HG02798 (cell line): ENCODE results near the gene COA3.
A peak's percentile ranks its signal among the peaks of the same experiment; 100 is the strongest.
"Not testable (repeated sequence)": the region's sequence is repeated elsewhere in the genome, so short reads cannot be mapped to it uniquely, and the experiment has no call there.

ENCODE experiments used
- ATAC-seq: cut with Tn5 transposase; IDR thresholded peaks from one replicate; pipeline ENCODE4 v1.9.1; 2021; ENCODE audit warnings: mild to moderate bottlenecking; ENCODE audit not compliant: unreplicated experiment, poor library complexity

Gene COA3

DNA sequence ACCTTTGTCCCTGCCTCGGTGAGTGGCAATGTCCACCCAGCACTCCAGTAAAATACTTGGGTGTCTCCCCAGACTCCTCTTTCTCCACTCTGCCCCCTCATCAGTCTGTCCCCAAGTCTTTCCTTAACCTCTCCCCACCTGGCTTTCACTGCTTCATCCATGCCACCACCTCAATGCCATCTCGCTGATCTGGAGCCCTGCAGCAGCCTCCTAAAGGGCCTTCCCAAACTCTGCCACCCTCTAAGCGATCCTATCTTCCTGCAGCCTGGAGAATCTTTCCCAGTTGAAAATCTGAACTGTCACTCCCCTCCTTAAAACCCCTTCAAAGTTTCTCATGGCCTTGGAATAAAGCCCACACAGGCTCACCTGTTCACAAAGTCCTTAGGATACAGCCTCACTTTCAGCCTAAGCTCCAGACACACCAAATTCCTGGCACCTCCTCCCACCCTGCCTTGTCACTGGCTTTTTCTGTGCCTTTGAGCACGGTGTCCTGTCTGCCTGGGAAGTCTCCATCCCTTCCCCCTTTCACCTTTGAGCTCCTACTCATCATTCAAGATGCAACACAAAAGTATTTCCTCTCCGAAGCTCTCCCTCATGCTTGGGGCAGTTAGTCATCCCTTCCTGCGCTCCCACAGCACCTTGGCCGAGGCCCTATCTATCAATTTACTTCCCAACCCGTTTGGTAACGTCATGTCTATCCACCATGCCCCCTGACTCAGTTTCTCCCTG, 15.3 kb downstream of the COA3 start:
- ATAC-seq, result no peak

DNA sequence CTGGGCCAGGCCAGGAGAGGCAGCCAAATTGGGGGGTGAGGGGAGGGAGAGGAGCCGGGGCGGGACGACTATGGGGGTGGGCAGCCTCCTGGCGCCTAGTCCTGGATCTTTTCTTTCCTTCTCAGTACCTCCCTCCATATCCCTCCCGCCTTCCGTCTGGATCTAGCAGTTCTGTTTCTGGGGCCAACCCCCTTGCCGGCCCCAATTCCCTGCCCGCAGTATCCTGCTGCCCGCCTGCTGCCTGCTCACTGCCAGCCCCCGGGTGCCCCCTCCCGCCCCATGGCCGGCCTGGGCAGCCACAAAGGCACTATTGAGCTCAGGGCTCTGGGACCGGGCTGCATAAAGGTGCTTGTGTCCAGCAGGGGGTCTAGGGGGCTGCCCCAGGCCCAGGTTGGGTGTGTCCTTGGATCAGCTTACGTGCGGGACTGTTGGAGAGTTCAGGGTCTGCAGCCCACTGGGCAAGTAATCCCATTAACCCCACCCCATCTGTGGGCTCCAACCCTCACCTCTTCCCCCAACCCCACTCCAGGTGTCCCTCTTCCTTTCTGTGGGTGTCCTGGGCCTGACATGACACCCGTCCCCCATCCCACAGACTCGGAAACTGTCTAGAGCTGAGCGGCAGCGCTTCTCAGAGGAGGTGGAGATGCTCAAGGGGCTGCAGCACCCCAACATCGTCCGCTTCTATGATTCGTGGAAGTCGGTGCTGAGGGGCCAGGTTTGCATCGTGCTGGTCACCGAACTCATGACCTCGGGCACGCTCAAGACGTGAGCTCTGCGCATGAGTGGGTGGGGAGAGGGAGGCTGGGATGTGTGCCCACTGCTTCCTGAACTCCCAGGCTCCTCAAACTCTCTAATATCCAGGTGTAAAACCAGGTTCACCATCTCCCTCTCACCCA, 16.1 kb downstream of the COA3 start:
- no peak for ATAC-seq

DNA sequence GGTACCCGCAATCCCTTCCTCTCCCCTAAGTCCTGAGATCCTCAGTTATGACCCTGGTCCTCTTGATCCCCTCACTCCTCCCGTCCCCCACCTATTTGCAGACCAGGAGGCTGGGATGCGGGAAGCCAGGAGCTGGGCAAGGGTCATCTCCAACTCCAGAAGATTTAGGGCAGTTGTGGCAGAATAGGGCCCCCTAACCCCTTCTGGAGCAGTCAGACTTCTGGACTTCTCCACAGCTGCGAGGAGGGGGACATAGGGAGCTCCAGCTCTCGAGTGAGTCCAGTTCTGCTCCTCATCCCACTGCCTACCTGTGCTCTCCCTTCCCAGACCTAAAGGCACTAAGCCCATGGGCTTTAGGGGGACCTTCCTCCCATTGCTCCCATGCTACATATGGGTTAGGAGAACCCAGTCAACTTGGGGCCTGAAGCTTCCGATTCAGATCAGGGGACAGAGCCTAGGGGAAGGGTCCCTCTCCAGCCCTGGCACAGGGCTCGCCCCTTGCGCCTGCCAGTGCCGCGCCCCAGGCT, 16.8 kb downstream of the COA3 start:
- no peak for ATAC-seq

DNA sequence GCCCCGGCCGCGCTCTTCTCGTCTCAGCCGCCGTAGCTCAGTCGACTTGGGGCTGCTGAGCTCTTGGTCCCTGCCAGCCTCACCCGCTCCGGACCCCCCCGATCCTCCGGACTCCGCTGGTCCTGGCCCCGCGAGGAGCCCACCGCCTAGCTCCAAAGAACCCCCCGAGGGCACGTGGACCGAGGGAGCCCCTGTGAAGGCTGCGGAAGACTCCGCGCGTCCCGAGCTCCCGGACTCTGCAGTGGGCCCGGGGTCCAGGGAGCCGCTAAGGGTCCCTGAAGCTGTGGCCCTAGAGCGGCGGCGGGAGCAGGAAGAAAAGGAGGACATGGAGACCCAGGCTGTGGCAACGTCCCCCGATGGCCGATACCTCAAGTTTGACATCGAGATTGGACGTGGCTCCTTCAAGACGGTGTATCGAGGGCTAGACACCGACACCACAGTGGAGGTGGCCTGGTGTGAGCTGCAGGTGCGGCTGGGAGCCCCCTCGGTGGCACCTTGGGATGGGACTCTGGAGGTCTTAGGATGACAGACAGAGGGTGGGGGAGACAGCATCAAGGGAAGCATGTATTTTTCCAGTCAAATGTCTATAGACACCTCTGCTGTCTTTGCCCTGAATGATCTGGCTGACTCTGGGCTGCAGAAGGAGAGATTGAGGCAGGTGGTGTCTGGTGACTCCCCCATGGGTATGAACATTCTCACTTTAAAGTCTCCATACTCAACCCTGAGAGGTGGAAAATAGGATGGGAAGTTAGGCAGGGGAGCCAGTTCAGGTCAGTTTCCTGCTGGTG, 17.5 kb downstream of the COA3 start:
- ATAC-seq, result no peak

DNA sequence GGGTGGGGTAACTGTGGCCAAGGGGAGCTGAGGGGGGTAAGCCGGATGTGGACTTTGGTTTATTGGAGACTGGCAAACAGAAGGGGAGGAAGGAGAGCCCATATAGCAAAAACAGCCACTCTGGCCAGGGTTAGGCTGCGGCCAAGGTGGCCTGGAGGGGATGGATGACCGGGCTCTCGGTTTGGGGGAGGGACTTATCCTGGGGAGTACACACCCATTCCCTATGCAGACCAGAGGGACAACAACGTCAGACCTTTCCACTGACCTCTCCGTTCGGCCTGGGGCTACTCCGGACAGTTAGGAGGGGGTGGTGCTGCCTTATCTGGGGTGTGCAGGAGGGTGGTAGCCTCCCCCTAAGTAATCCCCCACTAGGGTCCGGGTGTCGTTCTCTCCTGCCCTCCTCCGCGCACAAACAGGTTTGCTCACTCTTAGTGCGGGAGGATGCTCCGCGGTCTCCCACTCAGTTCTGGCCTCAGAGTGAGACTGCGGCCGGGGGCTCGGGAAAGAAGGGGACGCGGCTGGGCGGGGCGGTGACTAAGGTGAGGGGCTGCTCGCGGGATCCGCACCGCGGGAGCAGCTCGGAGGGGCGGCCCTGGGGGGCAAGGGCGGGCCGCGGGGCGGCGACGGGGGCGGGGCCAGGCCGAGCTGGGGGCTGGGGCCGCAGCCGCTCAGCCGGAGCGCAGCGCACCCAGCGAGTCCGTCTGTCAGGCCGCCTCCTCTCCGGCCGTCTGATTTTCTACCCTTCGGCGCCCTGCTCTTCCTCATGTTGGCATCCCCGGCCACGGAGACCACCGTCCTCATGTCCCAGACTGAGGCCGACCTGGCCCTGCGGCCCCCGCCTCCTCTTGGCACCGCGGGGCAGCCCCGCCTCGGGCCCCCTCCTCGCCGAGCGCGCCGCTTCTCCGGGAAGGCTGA, 18.3 kb downstream of the COA3 start, which contains the start of gene WNK4:
Gene WNK4 (plus strand): TSS at position 675 of the 915 bp plus-strand sequence. CDS start 89 bp downstream, at position 764.
- no peak for ATAC-seq

DNA sequence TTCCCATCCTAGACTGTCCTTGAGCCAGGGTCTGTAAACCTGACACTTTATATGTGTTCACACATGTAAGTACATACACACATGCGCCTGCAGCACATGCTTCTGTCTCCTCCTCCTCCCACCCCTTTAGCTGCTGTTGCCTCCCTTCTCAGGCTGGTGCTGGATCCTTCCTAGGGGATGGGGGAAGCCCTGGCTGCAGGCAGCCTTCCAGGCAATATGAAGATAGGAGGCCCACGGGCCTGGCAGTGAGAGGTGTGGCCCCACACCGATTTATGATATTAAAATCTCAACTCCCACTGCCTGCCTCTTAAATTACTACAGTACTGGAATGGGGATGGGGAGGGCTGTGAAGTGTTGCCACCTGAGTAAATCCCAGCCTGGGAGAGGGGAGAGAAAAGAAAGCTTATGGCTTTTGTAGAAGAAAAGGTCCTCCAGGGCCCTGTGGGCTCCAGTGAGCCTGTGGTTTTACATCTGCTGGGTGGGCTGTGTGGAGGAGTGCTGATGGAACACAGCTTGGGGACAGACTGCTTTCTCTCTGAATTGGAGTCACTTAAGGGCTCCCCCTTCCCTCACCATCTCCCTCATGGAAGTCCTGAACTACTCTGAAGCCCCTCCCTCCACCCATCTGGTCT, 19.1 kb downstream of the COA3 start:
- no peak for ATAC-seq

DNA sequence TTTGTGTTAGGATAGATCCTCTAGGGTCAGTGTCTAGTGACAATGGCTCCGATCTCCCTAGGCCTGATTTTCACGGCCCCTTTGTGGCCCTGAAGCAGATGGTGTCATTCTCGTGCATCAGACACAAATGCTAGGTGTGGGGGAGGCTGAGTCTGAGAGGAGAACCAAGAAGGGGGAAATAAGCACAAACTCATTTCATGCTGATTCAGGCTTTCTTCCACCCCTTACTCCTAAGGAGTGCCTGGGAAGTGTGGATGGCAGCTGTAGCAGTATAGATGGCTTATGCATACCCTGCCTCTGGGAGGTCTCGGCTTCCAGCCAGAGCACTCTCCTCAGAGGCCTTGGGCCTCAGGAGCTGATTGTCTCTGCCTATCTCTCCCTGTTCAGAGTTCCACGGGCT, 19.9 kb downstream of the COA3 start:
- ATAC-seq, result no peak

DNA sequence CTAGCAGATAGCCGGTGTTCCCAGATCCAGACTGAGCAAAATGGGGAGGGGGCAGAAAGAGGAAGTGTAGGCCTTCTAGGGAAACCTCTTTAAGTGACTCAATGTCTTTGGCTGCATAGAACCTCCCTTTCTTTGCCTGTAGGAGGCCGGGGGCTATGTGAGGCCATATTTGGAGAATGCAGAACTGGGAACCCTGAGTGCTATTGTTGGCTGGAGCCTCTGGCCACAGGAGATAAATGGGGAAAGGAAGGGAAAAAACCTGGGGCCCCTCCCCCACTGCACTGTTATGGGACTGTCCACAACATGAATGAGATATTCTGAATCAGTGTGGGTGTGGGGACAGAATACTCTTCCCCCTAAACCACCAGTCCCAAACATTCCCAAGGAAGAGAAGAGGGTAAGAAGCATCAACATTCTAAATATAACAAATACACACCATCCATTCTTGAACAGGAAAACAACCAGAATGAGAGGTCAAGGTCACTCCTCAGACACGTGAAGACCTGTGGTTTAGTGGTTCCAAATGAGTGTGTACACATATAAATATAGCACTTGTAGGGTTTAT, 22.9 kb downstream of the COA3 start:
- no peak for ATAC-seq

DNA sequence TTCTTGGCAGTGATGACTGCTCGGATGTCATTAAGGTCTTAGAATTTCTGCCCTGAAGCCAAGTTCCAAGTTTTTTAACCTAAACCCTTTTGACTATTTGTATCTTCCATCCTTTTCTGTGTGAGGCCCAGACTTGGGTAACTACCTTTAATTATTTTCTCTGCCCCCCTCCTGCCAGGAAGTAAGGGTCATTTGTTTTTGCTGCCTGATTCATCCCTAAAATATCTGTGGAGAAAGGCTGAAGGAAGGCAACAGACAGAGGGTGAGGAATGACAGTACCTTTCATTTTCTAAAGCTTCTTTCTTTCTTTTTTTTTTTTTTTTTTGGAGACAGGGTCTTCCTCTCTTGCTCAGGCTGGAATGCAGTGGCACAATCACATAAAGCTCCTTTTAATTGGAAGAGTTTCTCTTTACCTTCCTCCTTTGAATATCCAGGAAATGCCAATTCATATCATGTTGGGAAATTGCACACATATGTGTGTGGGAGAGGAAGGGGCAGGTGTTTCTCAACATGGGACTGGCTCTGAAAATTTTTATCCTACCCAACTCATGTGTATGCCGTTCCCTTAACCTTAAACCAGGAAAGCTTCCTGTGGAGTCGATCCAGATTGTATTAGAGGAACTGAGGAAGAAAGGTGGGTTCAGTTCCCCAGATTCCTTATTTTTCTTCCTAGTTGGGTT, 24.3 kb downstream of the COA3 start:
- ATAC-seq, result no peak

DNA sequence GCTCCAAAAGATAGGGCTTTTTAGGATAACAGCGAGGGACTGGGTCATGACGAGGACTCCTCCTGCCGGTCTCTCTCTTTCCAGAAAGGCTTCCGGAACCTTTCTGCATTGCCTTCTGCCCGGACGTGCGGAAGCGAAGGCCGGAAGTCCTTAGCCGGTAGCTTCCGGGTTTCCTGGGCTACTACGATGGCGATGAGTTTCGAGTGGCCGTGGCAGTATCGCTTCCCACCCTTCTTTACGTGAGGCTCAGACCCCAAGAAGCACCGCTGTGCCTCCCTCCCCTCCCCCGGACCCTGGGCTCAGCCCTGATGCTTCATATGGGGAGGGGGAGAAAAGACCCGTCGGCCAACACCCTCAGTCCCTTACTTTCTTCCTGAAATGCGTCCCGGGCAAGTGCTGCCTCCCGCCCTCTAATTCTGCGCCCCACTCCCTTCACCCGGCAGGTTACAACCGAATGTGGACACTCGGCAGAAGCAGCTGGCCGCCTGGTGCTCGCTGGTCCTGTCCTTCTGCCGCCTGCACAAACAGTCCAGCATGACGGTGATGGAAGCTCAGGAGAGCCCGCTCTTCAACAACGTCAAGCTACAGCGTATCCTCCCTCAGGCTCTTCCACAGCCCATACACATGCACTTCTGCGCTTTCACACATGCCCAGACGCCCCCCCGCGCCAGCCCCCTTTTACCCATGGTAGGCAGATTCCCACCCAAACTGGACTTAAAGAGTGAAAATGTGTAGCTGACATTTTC, 25.0 kb downstream of the COA3 start, which contains the start of gene VPS25:
Gene VPS25 (plus strand): TSS at position 160 of the 746 bp plus-strand sequence. CDS start 27 bp downstream, at position 187.
- peak; percentile 71 for ATAC-seq

DNA sequence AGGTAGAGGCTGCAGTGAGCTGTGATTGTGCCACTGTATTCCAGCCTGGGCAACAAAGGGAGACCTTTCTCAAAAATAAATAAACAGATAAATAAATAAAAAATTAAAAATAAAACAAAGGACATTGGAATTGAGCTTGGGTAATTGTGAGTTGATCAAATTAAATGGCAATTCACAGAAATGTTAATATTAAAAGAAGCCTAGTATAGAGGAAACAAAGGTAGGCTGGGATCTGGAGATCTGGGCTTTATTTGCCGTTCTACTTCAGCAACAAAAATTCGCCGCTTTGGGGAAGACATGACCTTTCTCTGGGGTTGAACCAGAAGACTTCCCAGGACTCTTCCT, 25.6 kb downstream of the COA3 start:
- peak; percentile 10 for ATAC-seq

DNA sequence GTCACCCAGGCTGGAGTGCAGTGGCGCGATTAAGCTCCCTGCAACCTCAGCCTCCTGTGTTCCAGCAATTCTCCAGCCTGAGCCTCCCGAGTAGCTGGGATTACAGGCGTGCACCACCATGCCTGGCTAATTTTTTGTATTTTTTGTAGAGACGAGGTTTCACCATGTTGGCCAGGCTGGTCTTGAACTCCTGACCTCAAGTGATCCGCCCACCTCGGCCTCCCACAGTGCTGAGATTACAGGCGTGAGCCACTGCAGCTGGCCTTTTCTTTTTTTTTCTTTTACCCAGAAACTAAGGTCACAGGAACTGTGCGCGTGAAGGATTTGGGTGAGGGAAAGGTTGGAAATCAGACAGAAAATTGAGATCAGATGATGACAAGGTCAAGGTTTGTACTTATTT, 28.5 kb downstream of the COA3 start:
- not testable (repeated sequence) for ATAC-seq

DNA sequence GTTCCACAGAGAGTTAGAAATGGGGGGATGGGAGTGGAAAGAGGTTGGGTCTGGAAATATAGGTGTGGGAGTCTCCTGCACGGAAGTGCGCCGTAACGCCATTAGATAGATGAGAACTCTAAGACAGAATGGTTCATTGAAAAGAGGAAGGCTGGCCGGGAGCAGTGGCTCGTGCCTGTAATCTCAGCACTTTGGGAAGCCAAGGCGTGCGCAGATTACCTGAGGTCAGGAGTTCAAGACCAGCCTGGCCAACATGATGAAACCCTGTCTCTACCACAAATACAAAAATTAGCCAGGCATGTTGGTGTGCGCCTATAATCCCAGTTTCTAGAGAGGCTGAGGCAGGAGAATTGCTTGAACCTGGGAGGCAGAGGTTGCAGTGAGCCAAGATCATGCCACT, 30.5 kb downstream of the COA3 start:
- not testable (repeated sequence) for ATAC-seq

DNA sequence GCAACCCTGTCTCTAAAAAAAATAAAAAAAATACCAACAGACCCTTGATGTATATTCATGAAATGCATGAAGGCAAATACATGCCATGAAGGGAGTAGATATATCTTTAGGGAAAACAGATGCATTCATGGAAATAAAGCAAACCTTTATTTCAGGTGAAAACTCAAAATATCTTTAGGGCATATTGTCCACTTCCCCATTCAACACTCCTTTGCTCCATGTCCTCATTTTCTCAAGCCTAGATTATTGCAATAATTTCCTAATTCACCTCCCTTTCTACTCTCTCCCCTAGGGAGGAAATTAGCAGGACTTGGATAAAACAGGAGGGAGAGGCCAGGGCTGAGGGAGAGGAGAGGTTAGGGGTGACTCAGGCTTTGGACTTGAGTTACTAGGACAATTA, 31.0 kb downstream of the COA3 start:
- ATAC-seq, result no peak

DNA sequence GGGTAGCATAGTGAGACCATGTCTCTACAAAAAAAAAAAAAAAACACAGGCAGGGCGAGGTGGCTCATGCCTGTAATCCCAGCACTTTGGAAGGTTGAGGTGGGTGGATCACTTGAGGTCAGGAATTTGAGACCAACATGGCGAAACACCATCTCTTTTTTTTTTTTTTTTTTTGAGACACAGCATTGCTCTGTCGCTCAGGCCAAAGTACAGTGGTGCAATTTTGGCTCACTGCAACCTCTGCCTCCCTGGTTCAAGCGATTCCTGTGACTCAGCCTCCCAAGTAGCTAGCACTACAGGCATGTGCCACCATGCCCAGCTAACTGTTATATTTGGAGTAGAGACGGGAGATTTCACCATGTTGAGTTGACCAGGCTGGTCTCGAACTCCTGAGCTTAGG, 32.4 kb downstream of the COA3 start:
- ATAC-seq, result no peak

DNA sequence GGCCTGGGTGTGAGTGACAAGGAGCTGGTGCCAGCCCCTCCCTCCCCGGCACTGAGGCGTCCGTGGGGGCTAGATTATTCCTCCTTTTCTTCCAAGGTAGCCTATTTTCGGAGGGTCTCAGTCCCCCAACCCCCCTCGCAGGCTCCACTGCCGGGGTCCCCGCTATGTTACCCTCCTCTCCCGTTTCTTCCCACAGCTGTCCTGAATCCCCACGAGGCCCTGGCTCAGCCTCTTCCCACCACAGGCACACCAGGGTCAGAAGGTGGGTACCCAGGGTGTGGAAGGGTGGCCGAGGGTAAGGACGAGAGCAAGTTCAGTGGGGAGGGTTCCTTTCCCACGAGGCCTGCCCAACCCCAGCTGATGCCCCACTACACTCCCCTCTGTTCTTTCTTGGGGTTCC, 36.9 kb downstream of the COA3 start:
- ATAC-seq, result no peak
